Peyer's patch (tissue), 4 donors: ENCODE measurements around the gene KRT23.

Source experiments
- CTCF ChIP-seq, 6 experiments: fragments of 450-650 bp in 4 of 6; fragments of 200-600 bp in 2 of 6; sonication (generic) in 1 of 6; IDR thresholded peaks; one replicate each; pipeline ENCODE4 v1.5.1; 2017 to 2019; ENCODE audit warnings: antibody characterized with exemption in 6 of 6, mild to moderate bottlenecking in 3 of 6, moderate library complexity in 1 of 6
- POLR2A ChIP-seq, 2 donors: fragments of 450-650 bp; IDR thresholded peaks; one replicate each; pipeline ENCODE4 v1.5.1; 2017; ENCODE audit warnings: antibody characterized with exemption in 2 of 2, mild to moderate bottlenecking in 2 of 2, moderate library complexity in 2 of 2

DNA sequence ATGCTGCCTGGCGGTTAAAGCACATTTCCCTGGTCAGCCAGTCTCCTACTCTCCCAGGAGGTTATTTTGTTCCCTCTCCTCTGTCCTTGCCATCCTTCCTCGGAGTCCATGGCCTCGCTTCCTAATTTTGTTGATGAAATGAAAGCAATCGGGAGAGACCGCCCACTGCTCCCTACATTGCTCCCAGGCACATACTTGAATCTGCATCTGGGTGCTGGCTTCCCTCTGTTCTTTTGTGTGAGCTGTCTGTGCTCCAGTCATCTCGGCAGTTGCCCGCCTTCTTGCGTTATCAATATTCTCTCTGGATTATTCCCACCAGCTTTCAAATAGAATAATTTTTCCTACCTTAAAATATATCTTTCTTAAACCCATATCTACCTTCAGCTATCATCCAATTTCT, 11.1 kb downstream of the KRT23 start:
- TF ChIP-seq CTCF (IDR thresholded peaks at IDR 0.05) (no peak), POLR2A (IDR thresholded peaks at IDR 0.05) (no peak)
